ENCODE data around the gene IL17RC.

IL17RC gene

GRCh38 chr3:9947025-9947995, 30.4 kb downstream of the IL17RC start:
- DNase-seq, result no peak

GRCh38 chr3:9948586-9948985, 31.7 kb downstream of the IL17RC start:
- no peak for DNase-seq

- no peak for DNase-seq
These were observed 32.2 kb downstream of the IL17RC start for GRCh38 chr3:9949115-9949514.

GRCh38 chr3:9949626-9950025, 32.7 kb downstream of the IL17RC start:
- DNase-seq, result no peak

GRCh38 chr3:9951126-9951525, 34.2 kb downstream of the IL17RC start:
- DNase-seq, result no peak

GRCh38 chr3:9951598-9951961, 34.7 kb downstream of the IL17RC start:
- DNase-seq, result no peak

- DNase-seq, result peak; percentile 46
These were observed 35.3 kb downstream of the IL17RC start, which contains the start of gene PRRT3 for GRCh38 chr3:9951962-9952805. TSS of gene PRRT3 (minus strand) at chr3:9952408. CDS start at chr3:9950115, 2,293 bp downstream.

- no peak for DNase-seq
These were observed 38.2 kb downstream of the IL17RC start for GRCh38 chr3:9955067-9955502.

GRCh38 chr3:9955611-9956352, 38.9 kb downstream of the IL17RC start:
- no peak for DNase-seq

GRCh38 chr3:9957214-9957613, 40.3 kb downstream of the IL17RC start:
- no peak for DNase-seq

- DNase-seq, result no peak
These were observed 48.4 kb downstream of the IL17RC start for GRCh38 chr3:9965200-9965875.

GRCh38 chr3:9966841-9967240, 49.9 kb downstream of the IL17RC start:
- DNase-seq, result no peak

- DNase-seq, result no peak
These were observed 52.7 kb downstream of the IL17RC start for GRCh38 chr3:9969632-9970019.

- no peak for DNase-seq
These were observed 53.2 kb downstream of the IL17RC start for GRCh38 chr3:9970020-9970652.

GRCh38 chr3:9976721-9977709, 60.1 kb downstream of the IL17RC start:
- no peak for DNase-seq

- no peak for DNase-seq
These were observed 61.9 kb downstream of the IL17RC start for GRCh38 chr3:9978710-9979305.

GRCh38 chr3:9980251-9980650, 63.4 kb downstream of the IL17RC start:
- DNase-seq, result no peak
